BLaER1 (cell line): ENCODE data around the gene AVP.

Experiments used
- H3K27ac ChIP-seq: shearing (Covaris generic); formaldehyde crosslinking; 2 replicates; pipeline ENCODE4 v1.8.1; 2022
- H3K27me3 ChIP-seq: shearing (Covaris generic); formaldehyde crosslinking; 2 replicates; pipeline ENCODE4 v1.8.1; 2022
- H3K36me3 ChIP-seq: shearing (Covaris generic); formaldehyde crosslinking; 2 replicates; pipeline ENCODE4 v1.8.1; 2022
- H3K4me1 ChIP-seq: shearing (Covaris generic); formaldehyde crosslinking; 2 replicates; pipeline ENCODE4 v1.8.1; 2022
- H3K4me2 ChIP-seq: shearing (Covaris generic); formaldehyde crosslinking; 2 replicates; pipeline ENCODE4 v1.8.1; 2022
- H3K4me3 ChIP-seq: shearing (Covaris generic); formaldehyde crosslinking; 2 replicates; pipeline ENCODE4 v1.8.1; 2022
- H3K9ac ChIP-seq: shearing (Covaris generic); formaldehyde crosslinking; 2 replicates; pipeline ENCODE4 v1.8.1; 2022
- H3K9me3 ChIP-seq: shearing (Covaris generic); formaldehyde crosslinking; 2 replicates; pipeline ENCODE4 v1.8.1; 2022
- H4K20me1 ChIP-seq: shearing (Covaris generic); formaldehyde crosslinking; 2 replicates; pipeline ENCODE4 v1.8.1; 2022
- Cebpa-rat ChIP-seq: shearing (Covaris generic); IDR thresholded peaks from 2 replicates; pipeline ENCODE4 v1.8.1; 2022

AVP gene

DNA sequence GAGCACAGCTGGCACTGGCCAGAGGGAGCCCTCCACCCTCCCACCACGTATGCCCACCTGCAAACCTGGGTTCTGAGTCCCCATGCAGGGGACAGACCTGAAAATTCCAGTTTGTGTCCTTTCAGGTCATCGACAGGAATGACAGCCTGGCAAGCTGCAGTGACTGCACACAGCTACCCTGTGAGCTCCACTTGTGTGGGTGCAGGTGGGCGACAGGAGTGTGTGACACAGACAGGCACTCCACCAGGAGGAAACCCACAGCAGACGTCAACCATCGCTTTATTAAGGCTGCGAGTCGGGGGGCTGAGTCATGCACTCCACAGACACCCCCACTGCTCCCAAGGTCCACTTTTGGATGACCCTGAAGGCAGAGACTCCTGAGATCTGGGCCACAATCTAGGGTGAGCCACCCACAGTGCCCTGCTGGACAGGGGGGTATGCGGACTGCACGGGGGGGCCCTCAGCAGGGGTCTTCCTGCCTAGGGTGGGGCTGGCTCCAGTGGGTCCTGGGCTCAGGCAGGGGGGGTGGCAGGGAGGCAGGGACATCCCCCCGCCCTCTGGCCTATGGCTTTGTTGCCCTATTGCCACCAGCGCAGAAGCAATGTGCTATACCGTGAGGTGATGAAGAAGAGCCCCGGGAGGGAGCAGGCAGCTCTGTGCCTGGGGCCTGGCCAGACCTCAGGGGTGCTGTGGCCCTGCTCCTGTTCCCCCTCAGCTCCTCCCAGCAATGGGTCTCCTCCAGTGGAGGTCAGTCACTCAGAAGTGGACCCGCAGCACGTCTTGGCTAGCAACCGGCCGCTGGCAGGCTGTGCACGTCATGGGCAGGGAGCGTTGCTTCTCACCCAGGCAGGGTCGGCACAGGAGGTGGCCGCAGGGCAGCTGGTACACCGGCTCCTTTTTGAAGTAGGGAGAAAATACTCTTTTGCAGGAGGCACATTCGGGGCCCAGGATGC is 25.1 kb upstream of the AVP start:
- H3K27me3 ChIP-seq: no peaks in the 10 kb centered on the region
- H3K36me3 ChIP-seq: peaks cover 56% of the 10 kb centered on the region
- peaks cover 19% of the 10 kb centered on the region for H4K20me1 ChIP-seq
- TF ChIP-seq Cebpa-rat: no peak
- no peak overlapping the region for H3K9ac ChIP-seq
- H3K9me3 ChIP-seq: no peaks in the 10 kb centered on the region
- no peak overlapping the region for H3K4me3 ChIP-seq
- no peak overlapping the region for H3K27ac ChIP-seq
- peaks cover 42% of the 10 kb centered on the region for H3K4me1 ChIP-seq
- no peak overlapping the region for H3K4me2 ChIP-seq

DNA sequence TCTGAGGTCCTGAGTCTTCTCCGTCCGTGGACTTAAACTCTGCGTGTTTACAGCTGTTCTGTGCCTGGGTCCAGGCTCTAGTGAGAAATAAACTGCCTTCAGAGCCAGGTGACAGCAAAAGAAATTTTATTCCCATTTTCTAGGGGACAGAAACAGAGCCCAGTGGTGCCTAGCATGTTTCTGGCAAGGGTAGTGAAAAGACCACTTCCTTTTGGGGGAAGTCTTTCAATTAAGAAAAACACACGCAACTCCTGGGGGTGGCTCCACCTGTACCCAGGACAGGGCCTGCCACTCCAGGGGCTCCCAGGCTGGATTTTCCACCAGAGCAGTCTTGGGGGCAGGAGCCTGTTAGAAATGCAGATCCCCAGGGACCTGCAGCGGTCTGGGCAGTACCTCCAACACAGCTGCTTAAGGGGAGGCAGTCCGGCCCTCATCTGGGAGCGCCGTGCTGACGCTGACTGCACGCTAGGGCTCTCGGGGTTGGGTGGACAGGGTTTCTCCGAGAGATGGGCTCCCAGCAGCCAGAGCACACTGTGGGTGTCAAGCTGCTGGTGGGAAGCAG is 23.0 kb upstream of the AVP start:
- Histone ChIP-seq H3K9ac (no peak overlapping the region), H3K27ac (no peak overlapping the region), H4K20me1 (peaks cover 19% of the 10 kb centered on the region), H3K9me3 (no peaks in the 10 kb centered on the region), H3K4me3 (no peak overlapping the region), H3K4me2 (peak overlapping the region; percentile 37), H3K27me3 (no peaks in the 10 kb centered on the region), H3K4me1 (peaks cover 32% of the 10 kb centered on the region), H3K36me3 (peaks cover 37% of the 10 kb centered on the region)
- no peak for TF ChIP-seq Cebpa-rat

DNA sequence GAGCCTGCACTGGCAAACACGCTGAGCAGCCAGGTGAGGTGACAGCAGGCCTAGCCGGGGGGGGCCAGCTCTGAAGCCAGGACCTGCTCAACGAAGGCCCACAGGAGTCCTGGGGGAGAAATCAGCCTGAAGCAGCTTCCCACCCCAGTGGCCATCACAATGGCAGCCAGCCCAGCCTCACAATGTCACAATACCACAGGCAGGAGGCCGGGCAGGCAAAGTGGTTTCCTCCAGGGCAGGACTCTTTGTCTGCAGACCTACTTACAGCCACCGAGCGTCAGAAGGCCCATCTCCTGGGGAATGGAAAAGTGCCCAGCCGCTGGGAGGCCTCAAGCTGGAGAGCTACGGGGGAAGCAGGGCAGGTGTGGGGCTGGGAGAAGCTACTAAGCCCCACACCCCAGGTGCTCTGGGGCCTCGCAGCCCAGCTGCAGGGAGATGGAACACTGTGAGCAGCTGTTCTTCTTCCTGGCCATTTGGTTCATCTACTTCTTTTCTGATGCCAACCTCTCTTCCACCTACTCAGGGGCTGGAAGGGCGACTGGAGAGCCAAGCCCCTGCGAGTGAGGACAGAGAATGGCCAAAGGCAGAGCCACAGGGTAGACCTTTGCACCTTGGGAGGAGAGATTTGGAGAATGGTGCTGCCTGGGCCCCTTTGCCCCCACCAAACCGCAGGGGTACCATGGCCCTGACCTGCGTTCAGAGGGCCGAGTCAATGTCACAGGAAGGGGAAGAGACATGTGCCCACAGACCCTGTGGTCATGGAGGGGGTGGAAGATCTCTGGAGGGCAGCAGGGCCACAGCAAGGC is 22.3 kb upstream of the AVP start:
- Histone ChIP-seq H3K4me2 (peak overlapping the region; percentile 37), H3K9ac (no peak overlapping the region), H3K4me1 (peaks cover 36% of the 10 kb centered on the region), H3K27me3 (no peaks in the 10 kb centered on the region), H3K27ac (no peak overlapping the region), H3K36me3 (peaks cover 36% of the 10 kb centered on the region), H3K4me3 (no peak overlapping the region), H3K9me3 (no peaks in the 10 kb centered on the region), H4K20me1 (peaks cover 19% of the 10 kb centered on the region)
- no peak for TF ChIP-seq Cebpa-rat

DNA sequence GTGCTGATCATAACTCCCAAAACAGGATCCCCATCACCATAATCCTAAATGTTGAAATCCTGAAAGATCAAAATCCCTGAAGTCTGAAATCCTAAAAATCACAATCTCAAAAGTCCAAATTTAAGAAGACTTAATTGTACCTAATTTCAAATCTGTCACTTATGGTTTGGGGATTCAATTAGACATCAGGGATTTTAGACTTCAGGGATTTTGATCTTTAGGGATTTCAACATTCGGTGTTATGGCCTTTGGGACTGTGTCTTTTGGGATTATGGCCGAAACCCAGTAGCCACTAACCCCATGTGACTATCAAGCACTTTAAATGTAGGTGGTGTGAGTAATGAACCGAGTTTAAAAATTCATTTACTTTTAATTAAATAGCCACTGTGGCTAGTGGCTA is 21.7 kb upstream of the AVP start:
- H3K9me3 ChIP-seq: no peaks in the 10 kb centered on the region
- peaks cover 14% of the 10 kb centered on the region; the same call in 1 of the 2 replicates for H4K20me1 ChIP-seq
- no peak for TF ChIP-seq Cebpa-rat
- peaks cover 30% of the 10 kb centered on the region for H3K36me3 ChIP-seq
- H3K27me3 ChIP-seq: no peaks in the 10 kb centered on the region
- H3K27ac ChIP-seq: no peak overlapping the region
- no peak overlapping the region for H3K9ac ChIP-seq
- no peak overlapping the region for H3K4me2 ChIP-seq
- H3K4me3 ChIP-seq: no peak overlapping the region
- H3K4me1 ChIP-seq: peaks cover 37% of the 10 kb centered on the region

DNA sequence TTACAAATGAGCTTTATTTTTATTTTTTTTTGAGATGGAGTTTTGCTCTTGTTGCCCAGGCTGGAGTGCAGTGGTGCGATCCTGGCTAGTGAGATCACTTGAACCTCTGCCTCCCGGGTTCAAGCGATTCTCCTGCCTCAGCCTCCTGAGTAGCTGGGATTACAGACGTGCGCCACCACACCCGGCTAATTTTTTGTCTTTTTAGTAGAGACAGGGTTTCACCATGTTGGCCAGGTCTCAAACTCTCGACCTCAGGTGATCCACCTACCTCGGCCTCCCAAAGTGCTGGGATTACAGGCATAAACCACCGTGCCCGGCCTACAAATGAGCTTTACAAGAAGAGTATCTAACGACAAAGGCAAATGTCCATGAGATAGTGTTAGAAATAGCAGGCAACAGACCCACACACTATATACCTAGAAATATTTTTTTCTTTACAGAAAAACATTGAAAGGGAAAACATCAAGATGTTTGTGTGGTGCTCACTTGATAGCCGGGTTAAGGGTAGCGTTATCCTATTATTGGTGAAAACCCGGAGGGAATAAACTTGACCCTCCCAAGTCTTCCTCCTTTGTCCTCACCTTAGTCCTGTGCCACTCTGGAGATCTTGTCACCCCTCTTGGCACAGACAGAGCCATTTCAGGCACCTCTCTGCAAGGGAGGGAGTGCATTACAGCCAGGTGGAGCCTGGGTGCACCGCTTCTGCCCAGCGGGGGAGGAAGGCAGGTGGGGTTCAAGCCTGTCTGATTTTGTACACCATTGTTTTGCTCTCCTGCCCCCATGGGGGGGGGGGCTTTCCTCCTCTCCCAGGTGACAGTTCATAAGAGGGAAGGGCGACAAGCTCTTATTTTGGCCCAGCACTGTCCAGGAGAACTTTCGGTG is 21.0 kb upstream of the AVP start:
- no peak overlapping the region for H3K4me2 ChIP-seq
- H3K27me3 ChIP-seq: no peaks in the 10 kb centered on the region
- H4K20me1 ChIP-seq: peaks cover 9% of the 10 kb centered on the region; the same call in 1 of the 2 replicates
- no peak overlapping the region for H3K9ac ChIP-seq
- H3K9me3 ChIP-seq: no peaks in the 10 kb centered on the region
- TF ChIP-seq Cebpa-rat: no peak
- peaks cover 24% of the 10 kb centered on the region for H3K36me3 ChIP-seq
- H3K4me1 ChIP-seq: peaks cover 37% of the 10 kb centered on the region
- H3K4me3 ChIP-seq: no peak overlapping the region
- no peak overlapping the region for H3K27ac ChIP-seq

DNA sequence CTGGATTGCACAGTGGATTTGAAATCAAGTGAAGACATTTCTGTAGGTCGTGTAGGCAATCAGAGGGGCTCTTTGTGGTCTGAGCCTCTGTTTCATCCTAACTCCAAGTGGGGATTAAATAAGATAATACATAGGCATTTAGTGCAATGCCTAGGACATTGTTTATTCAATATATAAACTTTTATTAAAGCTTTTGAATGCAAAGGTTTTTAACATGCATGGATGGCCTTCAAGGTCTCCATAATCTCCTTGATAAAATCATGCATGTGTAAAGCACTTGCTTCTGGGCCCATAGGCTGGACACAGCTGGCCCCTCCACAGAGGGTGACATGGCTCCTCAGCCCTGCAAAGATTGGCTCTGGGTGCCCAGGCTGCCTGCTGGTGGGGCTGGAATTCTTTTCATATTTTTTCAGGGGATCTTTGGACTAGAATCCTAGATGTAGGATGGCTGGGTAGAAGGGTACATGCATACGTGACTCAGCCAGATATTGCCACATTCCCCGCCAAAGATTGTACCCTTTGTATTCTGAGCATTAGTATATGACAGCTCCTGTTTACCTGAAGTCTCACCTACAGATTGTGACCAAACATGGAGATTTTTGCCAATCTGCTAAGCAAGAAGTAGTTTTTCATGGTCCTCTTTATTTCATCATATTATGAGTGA is 19.0 kb upstream of the AVP start:
- H3K36me3 ChIP-seq: peaks cover 4% of the 10 kb centered on the region; the same call in 1 of the 2 replicates
- no peak overlapping the region for H3K9ac ChIP-seq
- no peak overlapping the region for H3K27ac ChIP-seq
- no peaks in the 10 kb centered on the region for H3K9me3 ChIP-seq
- no peaks in the 10 kb centered on the region for H4K20me1 ChIP-seq
- no peak overlapping the region for H3K4me3 ChIP-seq
- no peak overlapping the region for H3K4me2 ChIP-seq
- TF ChIP-seq Cebpa-rat: no peak
- peaks cover 29% of the 10 kb centered on the region for H3K4me1 ChIP-seq
- no peaks in the 10 kb centered on the region for H3K27me3 ChIP-seq

DNA sequence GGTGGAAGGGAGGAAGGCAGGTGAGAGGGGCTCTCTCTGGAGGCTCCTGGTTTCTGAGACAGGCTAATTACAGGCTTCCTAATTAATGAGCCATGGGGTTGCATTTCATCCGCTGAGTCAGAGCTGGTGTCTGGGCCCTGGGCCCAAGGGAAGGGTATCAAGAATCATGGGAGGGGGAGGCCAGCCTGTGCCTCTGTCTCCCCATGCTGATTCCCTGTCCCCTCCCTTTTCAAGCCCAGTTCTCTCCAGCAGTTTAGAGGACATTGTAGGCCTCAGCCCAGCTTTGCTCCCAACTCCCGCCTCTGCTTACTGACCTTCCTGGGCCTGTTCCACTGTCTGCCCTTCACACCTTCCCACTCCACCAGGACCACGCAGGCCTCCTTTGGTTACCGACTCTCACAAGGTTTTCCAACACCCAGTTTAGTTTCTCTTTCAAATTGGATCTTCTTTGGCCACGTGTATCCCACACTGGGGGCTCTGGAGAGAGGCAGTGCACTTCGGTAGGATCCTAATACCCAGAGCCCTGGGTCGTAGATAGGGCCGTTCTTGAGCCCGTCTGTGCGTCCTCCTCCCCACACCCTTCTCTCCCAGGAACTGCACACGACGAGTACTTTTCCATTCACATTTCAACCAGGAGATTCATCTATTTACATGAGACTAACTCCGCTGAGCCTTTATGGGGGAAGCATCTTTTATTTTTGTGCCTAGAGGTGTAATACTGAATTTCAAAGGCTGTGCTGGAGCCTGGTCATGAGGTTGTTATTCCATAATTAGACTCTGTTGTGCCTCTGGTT is 18.2 kb upstream of the AVP start:
- TF ChIP-seq Cebpa-rat: no peak
- Histone ChIP-seq H3K36me3 (no peaks in the 10 kb centered on the region), H4K20me1 (no peaks in the 10 kb centered on the region), H3K4me2 (peak overlapping the region; percentile 22; the same call in 1 of the 2 replicates), H3K27me3 (no peaks in the 10 kb centered on the region), H3K4me1 (peaks cover 21% of the 10 kb centered on the region), H3K4me3 (no peak overlapping the region), H3K27ac (no peak overlapping the region), H3K9me3 (no peaks in the 10 kb centered on the region), H3K9ac (no peak overlapping the region)
